Measurements from ENCODE around the gene UBAP2L. TPM values are rescaled to one million over a fixed set of nuclear protein-coding genes. Genes with fewer than 3 reads are reported as not detected.
A peak's percentile ranks its signal among the peaks of the same experiment; 100 is the strongest.

The UBAP2L gene
- total and polyA plus RNA-seq, 9 of the 15 experiments (the other 6 are each of a cell fraction or from before 2014, with no cell fraction given), result 75.0 to 245 (median 119) TPM

- TF ChIP-seq ATF7 (IDR thresholded peaks at IDR 0.05), result peak; percentile 86
- TF ChIP-seq PHTF2 (CRISPR knock-in tag; IDR thresholded peaks at IDR 0.05), result no peak
- no peak for TF ChIP-seq ETS2 (tag; IDR thresholded peaks at IDR 0.05; ENCODE audit: borderline replicate concordance, poor library complexity, severe bottlenecking)
- TF ChIP-seq TCF7 (IDR thresholded peaks at IDR 0.05; ENCODE audit: borderline replicate concordance), result no peak
- peak in 1 of 2 experiments; percentile 84; a peak in 1 of 4 replicates for TF ChIP-seq HDAC1 (IDR thresholded peaks at IDR 0.05)
- TF ChIP-seq E2F8 (IDR thresholded peaks at IDR 0.05; ENCODE audit: low read depth, partially characterized antibody), result peak; percentile 88
- TF ChIP-seq CTCF (IDR thresholded peaks at IDR 0.05 in 2 of 3, conservative IDR thresholded peaks at IDR 0.05 in 1 of 3; ENCODE audit: insufficient read depth in 2 of 3, low read depth in 1 of 3, low read length in 3 of 3), result no peak; a peak in 1 of 6 replicates
- TF ChIP-seq HMBOX1 (IDR thresholded peaks at IDR 0.05), result peak; percentile 49; the same call in 1 of the 2 replicates
- peak; percentile 93 for TF ChIP-seq CBFA2T2 (conservative IDR thresholded peaks at IDR 0.05)
- no peak for TF ChIP-seq NR0B1 (IDR thresholded peaks at IDR 0.05; ENCODE audit: partially characterized antibody)
- TF ChIP-seq LCOR (CRISPR knock-in tag; IDR thresholded peaks at IDR 0.05), result 0 out of 2 replicates have a peak, but pooled peaks have one; percentile 50
- TF ChIP-seq RBM14 (IDR thresholded peaks at IDR 0.05; ENCODE audit: borderline replicate concordance, insufficient read depth, low read depth, low read length), result no peak
- TF ChIP-seq ZNF12 (CRISPR knock-in tag; IDR thresholded peaks at IDR 0.05), result no peak
- no peak for TF ChIP-seq TSC22D4 (tag; IDR thresholded peaks at IDR 0.05)
- TF ChIP-seq POLR2B (IDR thresholded peaks at IDR 0.05; ENCODE audit: low read depth, partially characterized antibody), result peak; percentile 80
- TF ChIP-seq ZNF253 (CRISPR knock-in tag; conservative IDR thresholded peaks at IDR 0.05), result no peak
- no peak for TF ChIP-seq TEAD4 (IDR thresholded peaks at IDR 0.05; ENCODE audit: low read length)
- no peak for TF ChIP-seq TEAD4 (CRISPR knock-in tag; IDR thresholded peaks at IDR 0.05; ENCODE audit: borderline replicate concordance)
- TF ChIP-seq NCOR1 (IDR thresholded peaks at IDR 0.05), result peak; percentile 34
These were observed at the start of gene UBAP2L (continued) for GRCh38 chr1:154220071-154220969.
